ENCODE data around the gene ANKMY1.

DNA sequence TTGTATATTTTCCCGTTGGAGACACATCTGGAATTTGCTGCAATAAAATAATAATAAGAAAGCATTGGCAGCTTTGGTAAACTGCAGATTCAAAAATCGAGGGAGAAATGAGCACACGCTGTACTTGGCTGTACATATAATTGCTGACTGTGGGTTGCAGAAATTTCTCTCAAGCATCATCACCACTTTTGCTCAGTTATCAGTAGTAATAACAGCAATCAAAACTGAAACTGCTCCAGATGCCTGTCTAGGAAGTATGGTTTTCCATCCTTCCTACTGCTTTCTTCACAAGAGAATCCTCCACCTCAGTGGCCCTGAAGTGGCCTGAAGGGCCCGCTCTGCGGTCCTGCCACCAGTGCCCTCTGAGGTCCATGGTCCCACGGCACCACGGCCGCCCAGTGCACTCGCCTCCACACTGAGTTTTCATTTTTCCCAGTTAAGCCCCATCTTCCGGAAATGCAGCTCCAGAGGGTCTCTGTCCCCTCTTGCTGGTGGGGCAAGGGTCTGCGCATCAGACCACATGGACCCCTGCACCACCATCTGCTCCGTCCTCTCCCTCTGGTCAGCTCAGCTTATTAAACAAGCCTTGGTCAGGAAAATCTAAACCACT is 6.3 kb upstream of the ANKMY1 start:
- TF ChIP-seq, protein P1, sequence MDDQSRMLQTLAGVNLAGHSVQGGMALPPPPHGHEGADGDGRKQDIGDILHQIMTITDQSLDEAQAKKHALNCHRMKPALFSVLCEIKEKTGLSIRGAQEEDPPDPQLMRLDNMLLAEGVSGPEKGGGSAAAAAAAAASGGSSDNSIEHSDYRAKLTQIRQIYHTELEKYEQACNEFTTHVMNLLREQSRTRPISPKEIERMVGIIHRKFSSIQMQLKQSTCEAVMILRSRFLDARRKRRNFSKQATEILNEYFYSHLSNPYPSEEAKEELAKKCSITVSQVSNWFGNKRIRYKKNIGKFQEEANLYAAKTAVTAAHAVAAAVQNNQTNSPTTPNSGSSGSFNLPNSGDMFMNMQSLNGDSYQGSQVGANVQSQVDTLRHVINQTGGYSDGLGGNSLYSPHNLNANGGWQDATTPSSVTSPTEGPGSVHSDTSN (CRISPR knock-in tag; IDR thresholded peaks at IDR 0.05): no peak
- TF ChIP-seq, protein P2, sequence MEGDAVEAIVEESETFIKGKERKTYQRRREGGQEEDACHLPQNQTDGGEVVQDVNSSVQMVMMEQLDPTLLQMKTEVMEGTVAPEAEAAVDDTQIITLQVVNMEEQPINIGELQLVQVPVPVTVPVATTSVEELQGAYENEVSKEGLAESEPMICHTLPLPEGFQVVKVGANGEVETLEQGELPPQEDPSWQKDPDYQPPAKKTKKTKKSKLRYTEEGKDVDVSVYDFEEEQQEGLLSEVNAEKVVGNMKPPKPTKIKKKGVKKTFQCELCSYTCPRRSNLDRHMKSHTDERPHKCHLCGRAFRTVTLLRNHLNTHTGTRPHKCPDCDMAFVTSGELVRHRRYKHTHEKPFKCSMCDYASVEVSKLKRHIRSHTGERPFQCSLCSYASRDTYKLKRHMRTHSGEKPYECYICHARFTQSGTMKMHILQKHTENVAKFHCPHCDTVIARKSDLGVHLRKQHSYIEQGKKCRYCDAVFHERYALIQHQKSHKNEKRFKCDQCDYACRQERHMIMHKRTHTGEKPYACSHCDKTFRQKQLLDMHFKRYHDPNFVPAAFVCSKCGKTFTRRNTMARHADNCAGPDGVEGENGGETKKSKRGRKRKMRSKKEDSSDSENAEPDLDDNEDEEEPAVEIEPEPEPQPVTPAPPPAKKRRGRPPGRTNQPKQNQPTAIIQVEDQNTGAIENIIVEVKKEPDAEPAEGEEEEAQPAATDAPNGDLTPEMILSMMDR (tag by site-specific recombination; IDR thresholded peaks at IDR 0.05): no peak
- no peak for TF ChIP-seq ZNF133 (tag by site-specific recombination; IDR thresholded peaks at IDR 0.05)
- TF ChIP-seq, protein P3, sequence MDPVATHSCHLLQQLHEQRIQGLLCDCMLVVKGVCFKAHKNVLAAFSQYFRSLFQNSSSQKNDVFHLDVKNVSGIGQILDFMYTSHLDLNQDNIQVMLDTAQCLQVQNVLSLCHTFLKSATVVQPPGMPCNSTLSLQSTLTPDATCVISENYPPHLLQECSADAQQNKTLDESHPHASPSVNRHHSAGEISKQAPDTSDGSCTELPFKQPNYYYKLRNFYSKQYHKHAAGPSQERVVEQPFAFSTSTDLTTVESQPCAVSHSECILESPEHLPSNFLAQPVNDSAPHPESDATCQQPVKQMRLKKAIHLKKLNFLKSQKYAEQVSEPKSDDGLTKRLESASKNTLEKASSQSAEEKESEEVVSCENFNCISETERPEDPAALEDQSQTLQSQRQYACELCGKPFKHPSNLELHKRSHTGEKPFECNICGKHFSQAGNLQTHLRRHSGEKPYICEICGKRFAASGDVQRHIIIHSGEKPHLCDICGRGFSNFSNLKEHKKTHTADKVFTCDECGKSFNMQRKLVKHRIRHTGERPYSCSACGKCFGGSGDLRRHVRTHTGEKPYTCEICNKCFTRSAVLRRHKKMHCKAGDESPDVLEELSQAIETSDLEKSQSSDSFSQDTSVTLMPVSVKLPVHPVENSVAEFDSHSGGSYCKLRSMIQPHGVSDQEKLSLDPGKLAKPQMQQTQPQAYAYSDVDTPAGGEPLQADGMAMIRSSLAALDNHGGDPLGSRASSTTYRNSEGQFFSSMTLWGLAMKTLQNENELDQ (tag by site-specific recombination; IDR thresholded peaks at IDR 0.05; ENCODE audit: low read depth): no peak
- TF ChIP-seq ZNF423 (tag by site-specific recombination; IDR thresholded peaks at IDR 0.05): no peak
- TF ChIP-seq ZNF10 (tag by site-specific recombination; IDR thresholded peaks at IDR 0.05): no peak
- no peak for TF ChIP-seq SCRT2 (tag by site-specific recombination; IDR thresholded peaks at IDR 0.05)
- TF ChIP-seq TCF7L2 (IDR thresholded peaks at IDR 0.05; ENCODE audit: borderline replicate concordance, low read depth, low read length): no peak
- no peak for TF ChIP-seq ZNF510 (tag by site-specific recombination; IDR thresholded peaks at IDR 0.05; ENCODE audit: insufficient replicate concordance)
- TF ChIP-seq, protein P4, sequence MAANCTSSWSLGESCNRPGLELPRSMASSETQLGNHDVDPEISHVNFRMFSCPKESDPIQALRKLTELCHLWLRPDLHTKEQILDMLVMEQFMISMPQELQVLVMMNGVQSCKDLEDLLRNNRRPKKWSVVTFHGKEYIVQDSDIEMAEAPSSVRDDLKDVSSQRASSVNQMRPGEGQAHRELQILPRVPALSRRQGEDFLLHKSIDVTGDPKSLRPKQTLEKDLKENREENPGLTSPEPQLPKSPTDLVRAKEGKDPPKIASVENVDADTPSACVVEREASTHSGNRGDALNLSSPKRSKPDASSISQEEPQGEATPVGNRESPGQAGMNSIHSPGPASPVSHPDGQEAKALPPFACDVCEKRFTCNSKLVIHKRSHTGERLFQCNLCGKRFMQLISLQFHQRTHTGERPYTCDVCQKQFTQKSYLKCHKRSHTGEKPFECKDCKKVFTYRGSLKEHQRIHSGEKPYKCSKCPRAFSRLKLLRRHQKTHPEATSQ (tag by site-specific recombination; IDR thresholded peaks at IDR 0.05): no peak

All from HEK293 (cell line).